GM21529 (cell line): Measurements from ENCODE around the gene NHERF1.

Experiments used
- ATAC-seq: cut with Tn5 transposase; IDR thresholded peaks from one replicate; pipeline ENCODE4 v1.9.1; 2021; ENCODE audit not compliant: unreplicated experiment

The NHERF1 gene

DNA sequence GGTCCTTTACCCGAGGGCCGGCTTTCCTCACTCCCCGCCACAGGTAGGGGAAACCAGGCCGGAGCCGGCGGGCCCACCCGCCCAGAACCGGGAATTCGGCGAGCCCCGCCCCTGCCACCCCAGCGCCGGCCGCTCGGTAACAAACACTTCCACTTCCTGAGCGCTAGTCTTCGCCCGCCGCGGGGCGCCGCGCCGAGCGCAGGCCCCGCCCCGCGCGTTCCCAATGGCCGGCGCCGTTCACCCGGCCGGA lies 224 bp upstream of the NHERF1 start:
- no peak for ATAC-seq

DNA sequence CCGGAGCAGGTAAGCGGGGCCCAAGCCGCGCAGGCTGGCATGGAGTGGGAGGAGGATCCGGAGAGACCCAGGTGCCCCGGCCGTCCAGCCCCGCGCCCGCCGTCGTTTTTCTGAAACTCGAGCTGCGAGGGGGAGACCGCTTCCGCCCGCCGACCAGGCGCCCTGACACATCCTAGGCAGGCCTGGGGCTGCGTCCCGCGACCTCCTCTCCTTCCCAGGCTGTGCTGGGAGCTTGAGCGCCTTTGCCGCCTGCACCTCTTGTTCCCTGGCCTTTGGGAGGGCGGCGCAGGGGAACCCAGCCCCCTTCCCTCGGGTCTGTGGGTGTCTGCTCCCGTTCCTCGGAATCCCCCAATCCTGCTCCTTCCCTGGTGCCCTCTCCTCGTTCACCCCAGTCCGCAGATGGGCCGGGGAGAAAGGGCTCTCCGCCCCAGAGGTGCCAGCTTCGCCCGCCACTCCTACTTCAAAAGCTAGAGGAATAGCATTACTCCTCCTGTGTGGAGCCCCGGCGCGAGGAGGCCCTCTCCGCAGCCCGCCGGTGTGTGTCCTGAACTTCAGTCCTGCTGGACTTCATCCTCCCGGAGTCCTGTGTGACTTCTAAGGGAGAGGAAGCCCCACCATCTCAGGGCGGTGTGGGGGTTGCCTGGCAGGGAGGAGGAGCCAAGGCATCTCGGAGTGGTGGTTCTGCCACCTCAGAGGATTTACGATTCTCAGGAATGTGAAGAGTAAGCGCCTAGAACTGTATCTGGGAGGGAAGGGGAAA lies 1.0 kb downstream of the NHERF1 start:
- ATAC-seq: peak; percentile 18

DNA sequence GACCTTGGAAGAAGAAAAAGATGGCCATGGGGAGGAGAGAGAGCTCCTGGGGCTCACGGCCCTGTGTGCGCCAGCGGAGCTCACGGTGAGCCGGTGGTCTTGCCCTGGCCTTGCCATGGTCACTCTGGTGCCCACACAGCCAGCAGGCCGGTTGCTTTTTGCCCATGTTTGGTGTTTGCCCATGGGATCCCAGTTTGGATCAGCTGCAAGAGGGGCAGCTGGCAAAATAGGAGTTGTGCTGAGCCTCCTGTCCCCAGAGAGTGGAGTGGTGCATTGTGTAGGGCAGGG lies 1.6 kb downstream of the NHERF1 start:
- no peak for ATAC-seq

DNA sequence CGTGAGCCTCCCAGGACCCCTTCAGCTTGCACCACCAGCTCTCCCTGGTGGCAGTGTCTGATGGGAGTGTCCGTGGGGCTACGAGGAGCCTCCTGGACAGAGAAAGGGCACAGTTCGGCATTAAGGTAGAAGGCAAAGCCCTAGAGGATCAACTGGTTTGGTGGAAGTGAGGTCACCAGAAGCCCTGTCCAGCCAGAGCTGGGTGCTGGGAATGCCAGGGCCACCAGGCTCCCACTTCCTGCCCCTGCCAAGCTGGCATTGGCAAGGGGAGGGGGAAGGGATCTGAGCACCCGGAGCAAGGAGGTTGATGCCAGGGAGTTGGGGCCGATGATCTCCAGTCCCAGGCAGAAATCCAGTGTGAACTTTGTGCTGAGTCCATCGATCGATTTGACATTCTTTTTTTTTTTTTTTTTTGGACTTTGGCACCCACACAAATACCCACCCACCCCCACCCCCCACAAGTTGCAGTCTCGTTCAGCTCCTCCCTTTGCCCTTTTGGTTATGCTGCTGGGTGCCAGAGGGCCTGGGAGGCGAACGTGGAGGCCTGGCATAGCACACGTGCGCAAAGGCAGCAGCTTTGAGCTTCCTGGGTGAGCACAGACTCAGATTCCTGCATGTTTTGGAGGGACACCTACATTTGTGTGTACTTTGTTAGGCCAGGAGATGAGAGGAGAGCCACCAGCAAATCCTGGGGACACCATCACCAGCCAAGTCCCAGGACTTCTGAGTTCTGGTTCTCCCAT lies 2.1 kb downstream of the NHERF1 start:
- ATAC-seq: no peak

DNA sequence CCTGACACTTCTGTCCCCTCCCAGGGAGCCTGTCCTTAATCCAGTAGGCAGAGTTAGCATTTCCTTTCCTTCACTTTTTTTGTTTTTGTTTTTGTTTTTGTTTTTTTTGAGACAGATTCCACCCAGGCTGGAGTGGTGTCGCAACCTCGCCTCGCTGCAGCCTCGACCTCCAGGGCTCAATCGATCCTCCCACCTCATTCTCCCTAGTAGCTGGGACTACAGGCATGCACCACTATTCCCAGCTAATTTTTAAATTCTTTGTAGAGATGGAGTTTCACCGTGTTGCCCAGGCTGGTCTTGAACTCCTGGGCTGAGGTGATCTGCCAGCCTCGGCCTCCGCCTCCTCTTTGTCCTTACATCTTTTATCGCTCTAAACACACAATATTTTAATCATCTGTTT lies 4.0 kb downstream of the NHERF1 start:
- ATAC-seq: no peak

DNA sequence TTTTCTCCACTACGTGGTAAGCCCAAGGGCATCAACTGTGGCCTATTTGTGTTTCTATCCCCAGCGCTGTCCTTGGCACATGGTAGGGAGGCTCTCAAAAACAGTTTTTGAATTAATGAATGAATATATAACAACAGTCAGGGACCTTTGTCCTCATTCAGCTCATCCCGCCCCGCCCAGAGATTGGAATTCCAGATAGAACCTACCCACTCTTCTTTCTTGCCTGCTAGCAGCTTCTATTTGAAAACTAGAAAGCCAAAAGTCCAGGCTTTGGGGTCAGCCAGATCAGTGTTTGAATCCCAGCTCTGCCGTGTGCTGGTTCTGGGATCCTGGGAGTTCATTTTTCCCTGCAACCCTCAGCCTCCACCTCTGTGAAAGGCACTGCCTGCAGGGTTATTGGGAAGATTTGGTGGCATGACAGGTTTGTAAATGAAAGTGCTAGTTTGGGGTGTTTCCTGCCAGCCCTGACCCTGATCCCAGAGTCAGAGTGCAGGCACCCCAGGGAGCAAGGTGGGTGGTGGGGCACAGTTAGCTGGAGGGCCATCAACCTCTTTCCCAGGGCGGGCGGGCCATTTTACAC lies 4.5 kb downstream of the NHERF1 start:
- ATAC-seq: no peak

DNA sequence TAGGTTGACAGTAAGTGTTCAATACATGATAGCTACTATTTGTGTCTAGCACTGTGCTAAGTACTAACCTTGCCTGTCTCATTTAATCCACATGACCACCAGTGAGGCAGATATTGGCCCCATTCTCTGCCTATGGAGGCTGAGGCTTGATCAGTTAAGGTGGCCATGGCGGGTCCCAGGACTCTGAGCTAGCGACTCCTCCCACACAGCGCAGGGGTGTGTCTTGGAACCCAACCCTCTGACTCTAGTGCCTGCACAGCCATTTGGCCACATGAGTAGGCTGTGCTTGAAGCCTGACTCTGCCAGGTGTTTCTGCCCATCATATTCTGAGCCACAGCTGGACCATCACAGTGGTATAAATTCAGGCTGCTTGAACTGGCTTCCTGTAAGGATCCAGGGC lies 6.4 kb downstream of the NHERF1 start:
- no peak for ATAC-seq

DNA sequence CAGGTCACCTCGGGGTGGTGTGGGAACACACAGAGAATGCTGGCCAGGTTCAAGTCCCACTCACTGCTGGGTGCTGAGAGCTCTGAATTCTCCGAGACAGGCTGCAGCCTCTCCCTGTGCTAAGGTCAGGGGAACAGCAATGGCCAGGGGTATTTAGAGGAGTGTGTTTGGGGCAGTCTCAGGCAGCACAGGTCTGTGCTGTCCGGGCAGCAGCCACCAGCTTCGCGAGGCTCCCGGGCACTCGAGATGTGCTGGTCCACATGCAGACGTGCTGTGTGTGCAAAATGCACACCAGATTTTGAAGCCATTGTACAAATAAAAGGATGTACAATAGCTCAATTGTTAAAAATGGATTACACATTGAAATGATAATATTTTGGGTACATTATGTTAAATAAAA lies 7.1 kb downstream of the NHERF1 start:
- no peak for ATAC-seq

DNA sequence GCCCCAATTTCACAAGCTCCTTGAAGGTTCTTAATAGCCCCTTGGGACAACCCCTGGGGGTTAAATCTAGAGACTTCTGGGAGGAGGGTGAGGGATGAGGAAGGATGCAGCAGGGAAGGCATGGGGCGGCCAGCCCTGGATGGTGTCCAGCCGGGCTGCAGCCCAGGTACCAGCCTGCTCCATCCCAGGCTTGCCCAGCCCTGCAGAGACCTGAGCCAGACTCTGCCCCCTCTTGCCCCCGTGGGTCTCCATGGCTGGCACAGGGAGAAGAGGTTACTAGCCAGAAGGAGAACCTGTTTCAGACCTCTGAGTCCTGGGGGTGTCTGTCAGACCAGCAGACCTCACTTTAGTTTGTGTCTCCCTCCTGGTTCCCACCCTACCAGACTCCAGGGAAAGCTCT lies 8.5 kb downstream of the NHERF1 start:
- no peak for ATAC-seq

DNA sequence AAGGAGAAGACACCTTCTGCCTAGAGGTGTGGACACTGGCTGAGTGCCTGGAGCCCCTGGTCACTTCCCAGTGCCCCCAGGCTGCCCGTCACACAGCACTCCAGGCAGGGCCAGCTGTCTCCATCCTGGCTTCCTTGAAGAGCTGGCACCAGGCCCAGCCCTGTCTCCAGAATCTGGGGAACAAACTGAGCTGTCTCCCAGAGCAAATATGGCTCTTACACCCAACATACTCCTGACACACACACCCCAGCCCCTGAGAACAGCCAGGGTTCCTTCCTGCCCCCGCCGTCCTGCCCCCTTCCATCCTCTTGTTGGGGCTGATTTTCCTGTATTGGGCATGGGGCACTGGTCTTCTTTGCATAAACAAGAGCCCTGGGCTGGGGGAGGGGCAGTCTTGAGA lies 9.1 kb downstream of the NHERF1 start:
- no peak for ATAC-seq

DNA sequence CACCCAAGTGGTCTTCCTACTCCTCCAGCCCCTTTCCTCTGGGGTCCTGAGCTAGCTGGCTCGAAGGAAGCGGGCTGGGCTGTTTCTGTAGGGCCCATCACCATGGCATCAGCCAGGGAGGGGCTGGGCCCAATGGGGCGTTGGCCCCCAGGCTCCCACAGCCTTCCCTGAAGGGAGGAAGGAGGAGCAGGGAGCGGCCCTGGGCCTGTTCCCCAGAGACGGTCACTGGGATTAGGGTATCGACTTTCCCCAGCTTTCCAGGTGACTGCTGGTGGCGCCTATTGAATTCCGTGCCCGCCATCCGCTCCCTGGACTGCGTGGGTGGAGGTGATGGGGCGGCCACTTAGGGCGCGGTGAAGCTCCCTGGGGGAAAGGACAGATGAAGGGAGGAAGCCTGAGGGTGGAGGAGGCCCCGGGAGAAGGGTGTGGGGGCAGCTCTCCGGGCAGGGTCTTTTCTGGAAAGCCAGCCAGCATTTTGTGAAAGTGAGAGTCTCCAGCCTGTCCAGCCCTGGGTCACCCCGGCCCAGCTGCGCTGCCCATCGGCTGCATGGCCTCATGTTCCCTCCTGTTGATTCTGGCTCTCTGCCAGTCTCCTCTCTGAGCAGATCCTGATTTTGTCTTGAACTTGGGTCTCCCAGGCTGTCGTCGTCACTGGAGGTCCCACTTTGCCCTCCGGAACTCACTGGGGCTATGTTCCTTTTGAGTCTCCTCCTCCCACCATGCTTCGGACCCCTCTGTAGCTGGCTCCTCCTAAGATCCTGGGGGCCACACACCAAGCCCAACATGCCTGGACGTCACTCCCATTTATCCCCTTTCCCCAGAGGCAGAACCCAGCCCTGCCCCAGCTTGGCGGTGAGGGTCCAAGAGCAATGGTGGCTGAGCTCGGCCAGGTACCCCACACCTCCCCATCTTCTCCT lies 9.8 kb downstream of the NHERF1 start:
- no peak for ATAC-seq

DNA sequence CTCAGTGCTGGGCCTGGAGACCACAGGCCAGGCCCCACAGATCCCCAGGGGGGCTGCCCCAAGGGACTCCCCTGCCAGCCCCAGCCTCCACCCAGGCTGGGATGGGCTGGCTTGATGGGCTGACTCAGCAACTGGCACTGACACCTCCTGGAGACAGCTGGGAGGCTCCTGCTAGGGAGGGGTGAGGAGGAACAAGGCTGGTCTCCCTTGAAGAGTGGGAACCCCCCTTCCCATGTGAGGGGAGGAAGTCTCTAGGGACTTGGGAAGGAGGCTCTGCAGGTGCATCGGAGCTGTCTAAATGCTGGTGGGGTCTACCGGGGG lies 10.4 kb downstream of the NHERF1 start:
- no peak for ATAC-seq

DNA sequence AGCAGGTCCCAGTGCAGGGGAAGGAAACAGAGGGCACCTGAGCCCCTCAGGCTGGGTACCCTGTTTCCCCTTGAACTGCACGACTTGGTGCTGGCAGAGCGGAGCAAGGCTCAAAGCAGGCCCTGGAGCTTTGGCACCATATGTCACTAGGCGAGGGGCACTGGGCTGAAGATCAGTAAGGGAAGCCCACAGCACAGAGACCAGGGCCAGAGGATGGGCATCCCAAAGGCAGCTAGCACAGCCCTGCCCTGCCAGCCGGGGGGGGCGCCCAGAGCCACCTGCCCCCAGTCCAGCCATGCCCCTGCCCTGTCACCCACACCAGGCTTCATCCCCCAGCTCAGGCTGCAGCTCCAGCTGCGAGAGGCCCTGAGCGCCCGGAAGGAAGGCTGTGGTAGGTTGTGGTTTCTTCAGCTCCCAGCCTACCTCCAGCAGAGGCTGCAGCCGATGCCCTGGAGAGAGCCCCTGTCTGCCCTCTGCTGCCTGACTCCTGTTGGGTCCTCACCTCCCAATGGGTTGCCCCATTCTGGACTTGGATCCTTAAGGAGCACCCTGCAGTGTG lies 10.9 kb downstream of the NHERF1 start:
- ATAC-seq: peak; percentile 79

DNA sequence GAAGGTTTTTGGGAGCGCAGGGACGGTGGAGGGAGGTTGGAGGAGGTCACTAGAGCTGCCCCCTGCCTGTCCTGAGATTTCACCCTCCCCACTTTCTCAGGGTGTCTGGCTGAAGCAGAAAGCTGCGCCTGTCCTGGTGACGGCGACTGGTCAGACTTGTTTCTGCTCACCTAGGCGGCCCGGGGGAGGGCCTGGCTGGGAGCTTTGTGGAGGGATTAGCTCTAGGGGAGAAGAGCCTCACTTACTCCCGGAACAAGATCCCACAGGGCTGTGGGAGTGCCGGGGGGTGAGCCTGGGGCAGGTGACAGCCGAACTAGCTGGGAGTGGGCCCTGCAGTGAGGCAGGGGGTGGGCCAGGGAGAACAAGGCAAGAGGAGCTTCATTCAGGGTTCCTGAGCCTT lies 11.5 kb downstream of the NHERF1 start:
- no peak for ATAC-seq

DNA sequence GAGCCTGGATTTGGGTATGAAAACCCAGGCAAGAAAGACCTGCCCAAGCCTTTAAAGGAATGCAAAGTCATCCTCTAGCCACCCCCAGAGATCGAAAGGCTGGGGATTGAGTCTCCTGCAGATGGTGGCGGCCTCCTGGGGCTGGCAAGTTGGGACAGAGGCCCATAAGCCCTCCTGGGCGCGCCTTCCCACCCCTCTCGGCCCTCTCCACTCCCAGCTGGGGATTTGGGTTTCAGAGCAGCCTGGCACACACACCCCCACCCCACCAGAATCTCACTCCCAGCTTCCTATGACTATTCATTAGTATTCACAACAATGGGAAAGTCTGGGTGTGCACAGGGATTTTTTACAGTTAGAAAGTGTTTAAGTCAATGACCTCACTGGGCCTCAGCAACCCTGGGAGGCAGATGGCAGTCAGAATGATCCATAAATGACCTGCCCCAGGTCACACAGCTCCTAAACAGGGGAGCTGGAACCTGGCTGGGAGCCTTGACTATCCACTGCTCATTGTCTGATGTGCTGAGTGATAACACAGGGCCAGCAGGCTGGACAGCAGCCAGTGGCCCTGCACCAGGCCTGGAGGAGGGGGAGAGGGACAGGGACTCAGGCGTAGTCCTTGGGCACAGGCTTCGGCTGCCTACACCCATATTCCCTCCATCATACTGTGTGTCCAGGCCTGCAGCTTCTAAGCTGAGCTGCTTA lies 12.1 kb downstream of the NHERF1 start:
- no peak for ATAC-seq

DNA sequence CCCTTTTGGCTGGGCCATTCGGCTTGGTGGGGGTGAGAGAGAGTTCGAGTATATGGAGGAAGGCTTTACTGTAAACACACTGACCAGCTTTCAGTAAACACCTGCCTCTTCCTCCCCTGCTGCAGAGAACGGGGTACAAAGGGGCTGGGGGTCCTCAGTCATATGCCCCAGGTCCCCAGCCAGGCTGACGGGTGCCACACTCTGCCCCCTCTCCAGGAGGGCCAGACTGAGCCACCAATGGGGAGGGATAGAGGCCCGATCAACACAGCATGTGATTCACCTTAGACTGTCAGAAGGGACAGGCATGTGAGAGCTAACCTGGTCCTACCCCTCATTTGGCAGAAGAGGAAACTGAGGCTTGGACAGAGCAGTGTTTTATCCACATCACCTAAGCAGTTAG lies 13.0 kb downstream of the NHERF1 start:
- ATAC-seq: no peak

DNA sequence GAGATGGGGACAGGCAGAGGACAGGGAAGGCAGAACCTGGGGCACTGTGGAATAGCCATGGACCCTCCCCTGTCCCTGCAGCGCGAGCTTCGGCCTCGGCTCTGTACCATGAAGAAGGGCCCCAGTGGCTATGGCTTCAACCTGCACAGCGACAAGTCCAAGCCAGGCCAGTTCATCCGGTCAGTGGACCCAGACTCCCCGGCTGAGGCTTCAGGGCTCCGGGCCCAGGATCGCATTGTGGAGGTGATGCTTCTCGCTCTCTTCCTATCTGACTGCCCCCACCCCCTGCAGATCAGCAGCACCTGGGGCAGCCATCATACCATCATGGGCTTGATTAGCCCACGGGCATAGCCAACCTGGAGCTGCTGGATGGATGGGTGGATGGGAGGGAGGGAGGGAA lies 13.5 kb downstream of the NHERF1 start:
- no peak for ATAC-seq

DNA sequence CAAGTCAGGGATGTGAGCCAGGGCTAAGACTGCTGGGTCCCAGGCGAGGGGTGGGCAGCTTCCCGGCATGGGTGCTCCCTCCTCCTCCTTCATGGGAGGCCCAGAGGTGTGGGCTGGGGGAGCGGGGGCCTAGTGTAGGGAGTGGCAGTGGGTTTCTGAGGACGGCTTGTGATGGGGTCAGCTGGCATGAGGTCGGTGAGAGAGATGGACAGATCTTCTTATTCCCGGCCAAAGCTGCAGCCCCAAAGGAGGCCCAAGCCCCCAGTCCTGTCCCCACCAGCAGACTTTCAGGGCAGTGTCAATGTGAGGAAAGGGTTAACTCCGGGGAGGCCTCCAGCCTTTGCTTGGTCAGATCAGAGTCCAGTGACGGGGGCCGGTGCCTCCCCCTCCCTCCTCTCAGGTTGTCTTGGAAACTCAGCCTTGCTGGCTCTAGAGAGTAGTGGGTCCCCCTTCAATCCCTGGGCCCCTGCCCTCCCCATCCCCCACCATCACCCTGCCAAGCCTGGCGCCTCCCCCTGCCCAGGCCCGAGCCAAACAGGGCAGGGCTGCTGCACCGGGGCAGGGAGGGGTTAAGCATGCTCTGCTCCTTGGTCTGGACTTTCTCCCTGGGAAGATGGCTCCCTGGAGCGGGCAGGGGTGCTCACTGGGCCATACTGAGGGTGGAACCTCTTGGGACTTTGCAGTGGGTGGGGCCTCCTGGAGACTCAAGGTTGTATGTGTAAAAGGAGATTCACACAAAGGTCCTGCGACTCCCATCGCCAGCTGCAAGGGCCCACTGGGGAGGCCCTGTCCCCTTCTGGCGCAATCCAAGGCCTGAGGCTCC lies 15.3 kb downstream of the NHERF1 start:
- no peak for ATAC-seq

DNA sequence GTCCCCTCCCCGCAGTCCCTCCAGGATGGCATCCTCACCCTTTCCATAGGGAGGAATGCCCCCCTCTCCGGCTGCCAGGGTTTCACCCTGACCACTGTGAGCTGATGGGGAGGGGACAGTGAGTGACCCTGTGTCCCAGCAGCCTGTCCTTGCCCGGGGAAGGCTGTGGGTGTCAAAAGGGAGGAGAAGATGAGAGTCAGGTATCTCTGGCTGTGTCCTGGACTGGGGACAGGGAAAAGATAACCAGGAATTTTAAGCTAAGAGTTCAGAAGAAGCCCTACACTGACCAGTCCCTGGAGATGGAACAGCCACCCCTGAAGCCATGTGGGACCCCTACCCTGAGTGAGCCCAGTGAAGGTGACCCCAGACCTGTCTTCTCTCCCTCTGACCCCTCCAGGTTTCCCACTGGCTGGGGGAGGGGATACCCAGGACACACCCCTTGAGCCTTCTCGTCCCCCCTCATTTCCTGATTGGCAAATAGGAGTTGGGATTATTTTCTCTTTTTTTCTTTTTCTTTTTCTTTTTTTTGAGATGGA lies 16.4 kb downstream of the NHERF1 start:
- ATAC-seq: no peak

DNA sequence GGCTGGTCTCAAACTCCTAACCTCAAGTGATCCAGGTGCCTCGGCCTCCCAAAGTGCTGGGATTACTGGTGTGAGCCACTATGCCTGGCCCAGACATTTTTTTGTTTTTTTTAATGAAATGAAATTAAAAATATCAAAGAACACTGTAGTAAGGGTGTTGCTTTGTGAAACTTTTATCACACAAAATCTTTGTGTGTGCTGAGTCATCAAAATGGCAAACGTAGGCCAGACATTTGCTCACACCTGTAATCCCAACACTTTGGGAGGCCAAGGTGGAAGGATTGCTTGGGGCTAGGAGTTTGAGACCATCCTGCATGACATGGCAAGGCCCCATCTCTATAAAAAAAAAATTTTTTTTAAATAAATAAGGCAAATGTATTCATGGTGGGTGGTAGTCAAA lies 18.0 kb downstream of the NHERF1 start:
- no peak for ATAC-seq
